Body of pancreas (tissue), 4 donors: ENCODE data around the gene ETS2. TPM values are rescaled to one million over a fixed set of nuclear protein-coding genes. Genes with fewer than 3 reads are reported as not detected.

Experiments used
- ATAC-seq: fragments of 150-250 bp; one replicate; pipeline ENCODE4 v1.9.1; 2016
- DNase-seq, 4 donors: peaks; one replicate each; pipeline ENCODE4 v3.0.0-alpha.2; 2019
- H3K27ac ChIP-seq, 4 donors: fragments of 200-600 bp; sonication (generic); 1 replicate in 3 of 4; 2 replicates in 1 of 4; pipeline versions ENCODE4 v1.5.1 to v1.6.1; 2016 to 2019; ENCODE audit warnings: mild to moderate bottlenecking in 1 of 4, mixed read lengths in 1 of 4, moderate library complexity in 1 of 4
- H3K27me3 ChIP-seq, 2 donors: fragments of 200-600 bp; sonication (generic); one replicate each; pipeline ENCODE4 v1.6.0; 2016; ENCODE audit warnings: mild to moderate bottlenecking in 1 of 2
- H3K36me3 ChIP-seq, 2 donors: fragments of 200-600 bp; sonication (generic); replicated peaks in 1 of 2; 2 replicates each; pipeline ENCODE4 v1.5.1; 2016; ENCODE audit warnings: low read depth in 2 of 2; ENCODE audit not compliant: insufficient read depth in 1 of 2
- H3K4me1 ChIP-seq: fragments of 200-600 bp; sonication (generic); one replicate; pipeline ENCODE4 v1.6.0; 2016
- H3K4me3 ChIP-seq, 2 donors: fragments of 200-600 bp; sonication (generic); 1 replicate in 1 of 2; 2 replicates in 1 of 2; pipeline ENCODE4 v1.5.1; 2016 to 2019
- H3K9me3 ChIP-seq, 3 donors: fragments of 200-600 bp; sonication (generic); 1 replicate in 2 of 3; 2 replicates in 1 of 3; pipeline ENCODE4 v1.5.1; 2016
- POLR2A ChIP-seq, 3 donors: fragments of 450-650 bp; IDR thresholded peaks; one replicate each; pipeline ENCODE4 v1.6.1; 2016; ENCODE audit warnings: antibody characterized with exemption in 3 of 3, mild to moderate bottlenecking in 2 of 3
- WGBS, 2 donors: methylation state at CpG; one replicate each; pipeline ENCODE4 v1.1.5; 2017; 5-methylcytosine and 5-hydroxymethylcytosine counted together
- intact Hi-C: fragments of 100-400 bp; cut with DNase I; formaldehyde crosslinking; loops from one replicate; pipeline ENCODE4 v1.15.1; 2023
- total RNA-seq, 2 donors: library from RNA; depleted of rRNA; stranded (reverse); fragments of >200 nt; gene quantifications; one replicate each; pipeline ENCODE4 v1.1.0, GENCODE V29; 2016
- TF ChIP-seq, protein P1 (sequence below), 7 experiments: fragments of 450-650 bp in 4 of 7; fragments of 200-600 bp in 3 of 7; sonication (generic) in 3 of 7; IDR thresholded peaks; one replicate each; pipeline ENCODE4 v1.5.1; 2016 to 2019; ENCODE audit warnings: antibody characterized with exemption in 7 of 7

The ETS2 gene
- total RNA-seq, 2 donors from 2014 or later: 17.9 to 25.7 TPM

DNA sequence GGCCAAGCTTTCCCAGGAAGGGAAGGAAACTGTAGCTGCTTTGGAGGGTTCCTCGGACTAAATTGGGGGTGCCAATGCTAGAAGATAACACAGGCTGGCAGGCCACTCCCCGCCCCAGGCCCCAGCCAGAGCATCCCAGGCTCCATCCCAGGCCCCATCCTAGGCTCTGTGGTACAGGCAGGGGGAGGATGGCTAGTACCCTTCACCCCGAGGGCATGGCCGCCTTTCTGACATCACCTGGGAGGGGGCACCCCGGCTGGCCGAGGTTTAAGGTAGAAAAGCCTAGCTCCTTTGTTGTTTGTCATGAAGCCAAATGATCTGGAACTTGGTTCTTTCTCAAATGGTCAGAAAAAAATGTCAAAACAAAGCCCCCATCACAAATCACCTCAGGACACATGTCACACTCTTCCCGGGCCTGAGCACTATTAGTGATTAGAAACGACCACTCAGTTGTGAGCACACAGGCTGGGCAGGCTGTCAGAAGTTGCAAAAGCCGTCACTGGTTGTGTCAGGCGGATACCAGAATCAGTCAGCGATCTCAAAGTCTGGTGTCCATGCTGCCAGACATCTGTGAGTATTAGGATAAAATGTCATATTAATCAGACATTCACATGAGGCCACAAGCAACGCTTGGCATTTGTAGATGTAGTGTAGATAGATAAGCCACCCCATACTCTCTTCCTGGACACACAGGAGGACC is 31.0 kb upstream of the ETS2 start:
- DNase-seq (no peak), ATAC-seq (no peak)
- WGBS, 2 donors: 63 to 64% methylated on average over 12 of the region's 12 CpGs
- H3K27me3 ChIP-seq: no peaks in the 10 kb centered on the region
- H3K4me3 ChIP-seq: no peak overlapping the region
- no peaks in the 10 kb centered on the region for H3K36me3 ChIP-seq
- H3K27ac ChIP-seq: peak overlapping the region in 2 of 4 donors; percentile 9 to 39
- no peaks in the 10 kb centered on the region for H3K9me3 ChIP-seq
- H3K4me1 ChIP-seq: peaks cover 4% of the 10 kb centered on the region
- intact Hi-C loops: no loop called here
- no peak for TF ChIP-seq POLR2A (IDR thresholded peaks at IDR 0.05)
- TF ChIP-seq, protein P1, sequence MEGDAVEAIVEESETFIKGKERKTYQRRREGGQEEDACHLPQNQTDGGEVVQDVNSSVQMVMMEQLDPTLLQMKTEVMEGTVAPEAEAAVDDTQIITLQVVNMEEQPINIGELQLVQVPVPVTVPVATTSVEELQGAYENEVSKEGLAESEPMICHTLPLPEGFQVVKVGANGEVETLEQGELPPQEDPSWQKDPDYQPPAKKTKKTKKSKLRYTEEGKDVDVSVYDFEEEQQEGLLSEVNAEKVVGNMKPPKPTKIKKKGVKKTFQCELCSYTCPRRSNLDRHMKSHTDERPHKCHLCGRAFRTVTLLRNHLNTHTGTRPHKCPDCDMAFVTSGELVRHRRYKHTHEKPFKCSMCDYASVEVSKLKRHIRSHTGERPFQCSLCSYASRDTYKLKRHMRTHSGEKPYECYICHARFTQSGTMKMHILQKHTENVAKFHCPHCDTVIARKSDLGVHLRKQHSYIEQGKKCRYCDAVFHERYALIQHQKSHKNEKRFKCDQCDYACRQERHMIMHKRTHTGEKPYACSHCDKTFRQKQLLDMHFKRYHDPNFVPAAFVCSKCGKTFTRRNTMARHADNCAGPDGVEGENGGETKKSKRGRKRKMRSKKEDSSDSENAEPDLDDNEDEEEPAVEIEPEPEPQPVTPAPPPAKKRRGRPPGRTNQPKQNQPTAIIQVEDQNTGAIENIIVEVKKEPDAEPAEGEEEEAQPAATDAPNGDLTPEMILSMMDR (IDR thresholded peaks at IDR 0.05): no peak

DNA sequence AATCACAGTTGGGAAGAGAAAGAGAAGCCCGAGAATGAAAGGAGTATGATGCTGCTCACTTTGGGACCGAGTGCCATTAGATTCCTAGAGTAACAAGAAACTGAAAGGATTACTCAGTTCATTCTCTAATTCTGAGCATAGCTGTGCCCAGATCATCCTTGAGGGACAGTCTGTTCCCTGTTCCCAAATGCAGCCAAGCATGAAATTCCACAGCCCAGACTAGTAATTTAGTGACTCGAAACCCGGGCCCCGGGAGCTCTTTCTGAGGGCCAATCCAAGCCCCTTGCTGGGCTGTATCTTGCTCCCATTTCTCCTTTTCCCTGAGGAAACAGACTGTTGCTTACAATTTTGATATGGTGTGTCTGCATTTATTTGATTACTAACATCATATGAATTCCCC is 30.0 kb upstream of the ETS2 start:
- H3K27ac ChIP-seq: no peak overlapping the region
- intact Hi-C loops: no loop called here
- WGBS, 2 donors: 73 to 77% methylated on average over 5 of the region's 5 CpGs
- H3K36me3 ChIP-seq: no peaks in the 10 kb centered on the region
- ATAC-seq (no peak), DNase-seq (no peak)
- H3K9me3 ChIP-seq: no peaks in the 10 kb centered on the region
- no peak for TF ChIP-seq POLR2A (IDR thresholded peaks at IDR 0.05)
- TF ChIP-seq, protein P1 (IDR thresholded peaks at IDR 0.05): no peak
- peaks cover 4% of the 10 kb centered on the region for H3K4me1 ChIP-seq
- H3K27me3 ChIP-seq: no peaks in the 10 kb centered on the region
- no peak overlapping the region for H3K4me3 ChIP-seq

- no peak for DNase-seq
- Histone ChIP-seq H3K4me3 (no peak overlapping the region), H3K36me3 (no peaks in the 10 kb centered on the region), H3K27ac (no peak overlapping the region), H3K9me3 (peaks cover 0 to 1% (median 0%) of the 10 kb centered on the region in 3 donors), H3K4me1 (peaks cover 4% of the 10 kb centered on the region), H3K27me3 (no peaks in the 10 kb centered on the region)
- no peak for TF ChIP-seq POLR2A (IDR thresholded peaks at IDR 0.05)
- TF ChIP-seq, protein P1 (IDR thresholded peaks at IDR 0.05): no peak
- intact Hi-C loops: no loop called here
- 57 to 63% methylated on average over 1 of the region's 1 CpG for WGBS, 2 donors
- ATAC-seq: no peak
Measured at GRCh38 chr21:38777015-38777414, 28.7 kb upstream of the ETS2 start.

DNA sequence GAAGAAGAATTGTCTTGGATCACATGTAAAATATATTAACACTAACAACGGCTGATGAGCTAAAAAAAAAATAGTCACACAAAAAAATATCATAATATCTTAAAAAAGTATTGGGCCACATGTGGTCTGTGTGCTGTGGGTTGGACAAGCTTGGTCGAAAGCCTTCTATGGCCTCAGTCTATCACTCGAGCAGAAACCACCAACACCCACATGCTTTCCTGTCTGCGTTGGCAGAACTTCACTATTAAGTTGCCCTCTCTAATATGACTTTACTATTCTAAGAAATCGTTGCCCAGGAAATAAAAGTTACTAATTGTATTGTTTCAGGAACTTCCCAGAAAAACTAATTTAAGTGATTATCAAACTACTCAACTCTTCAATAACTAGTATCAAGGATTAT is 28.2 kb upstream of the ETS2 start:
- DNase-seq: no peak
- H3K27ac ChIP-seq: no peak overlapping the region
- H3K27me3 ChIP-seq: no peaks in the 10 kb centered on the region
- no peak for TF ChIP-seq POLR2A (IDR thresholded peaks at IDR 0.05)
- TF ChIP-seq, protein P1 (IDR thresholded peaks at IDR 0.05): no peak
- peaks cover 0 to 5% (median 0%) of the 10 kb centered on the region in 3 donors for H3K9me3 ChIP-seq
- no peak overlapping the region for H3K4me3 ChIP-seq
- no peaks in the 10 kb centered on the region for H3K36me3 ChIP-seq
- intact Hi-C loops: no loop called here
- H3K4me1 ChIP-seq: peaks cover 4% of the 10 kb centered on the region
- WGBS, 2 donors: 34 to 51% methylated on average over 5 of the region's 5 CpGs
- ATAC-seq: no peak

- no peak for ATAC-seq
- no peak for DNase-seq
- WGBS, 2 donors: 65 to 70% methylated on average over 2 of the region's 2 CpGs
- TF ChIP-seq, protein P1 (IDR thresholded peaks at IDR 0.05): no peak
- TF ChIP-seq POLR2A (IDR thresholded peaks at IDR 0.05): no peak
- Histone ChIP-seq H3K36me3 (no peaks in the 10 kb centered on the region), H3K27me3 (no peaks in the 10 kb centered on the region), H3K4me3 (no peak overlapping the region), H3K9me3 (peaks cover 0 to 5% (median 0%) of the 10 kb centered on the region in 3 donors), H3K4me1 (no peaks in the 10 kb centered on the region), H3K27ac (no peak overlapping the region)
- intact Hi-C loops: no loop called here
Measured at GRCh38 chr21:38780879-38781278, 24.9 kb upstream of the ETS2 start.
